ENCODE data around the gene ZFAND3.
"Not testable (repeated sequence)": the region's sequence is repeated elsewhere in the genome, so short reads cannot be mapped to it uniquely, and the experiment has no call there.

Gene ZFAND3

GRCh38 chr6:38030380-38030779 is 210.9 kb downstream of the ZFAND3 start:
- TF ChIP-seq POLR2A (IDR thresholded peaks at IDR 0.05; ENCODE audit: low read depth, low read length) (no peak), TAF1 (IDR thresholded peaks at IDR 0.05; ENCODE audit: borderline replicate concordance, low read depth, low read length) (no peak), POLR2AphosphoS5 (IDR thresholded peaks at IDR 0.05; ENCODE audit: low read depth, low read length) (no peak)
- DNase-seq (ENCODE audit: insufficient read length), result no peak
- no peak for FAIRE-seq

- DNase-seq (ENCODE audit: insufficient read length) (no peak), FAIRE-seq (peak; percentile 51)
- TF ChIP-seq POLR2AphosphoS5 (IDR thresholded peaks at IDR 0.05; ENCODE audit: low read depth, low read length) (no peak), POLR2A (IDR thresholded peaks at IDR 0.05; ENCODE audit: low read depth, low read length) (no peak), TAF1 (IDR thresholded peaks at IDR 0.05; ENCODE audit: borderline replicate concordance, low read depth, low read length) (no peak)
Measured at GRCh38 chr6:38032797-38033196, 213.3 kb downstream of the ZFAND3 start.

GRCh38 chr6:38033442-38033982 is 214.0 kb downstream of the ZFAND3 start:
- TF ChIP-seq POLR2AphosphoS5 (IDR thresholded peaks at IDR 0.05; ENCODE audit: low read depth, low read length) (no peak), TAF1 (IDR thresholded peaks at IDR 0.05; ENCODE audit: borderline replicate concordance, low read depth, low read length) (no peak), POLR2A (IDR thresholded peaks at IDR 0.05; ENCODE audit: low read depth, low read length) (no peak)
- FAIRE-seq (peak; percentile 63), DNase-seq (ENCODE audit: insufficient read length) (no peak)

GRCh38 chr6:38034274-38034914 is 214.9 kb downstream of the ZFAND3 start:
- TF ChIP-seq POLR2A (IDR thresholded peaks at IDR 0.05; ENCODE audit: low read depth, low read length) (no peak), POLR2AphosphoS5 (IDR thresholded peaks at IDR 0.05; ENCODE audit: low read depth, low read length) (no peak), TAF1 (IDR thresholded peaks at IDR 0.05; ENCODE audit: borderline replicate concordance, low read depth, low read length) (no peak)
- FAIRE-seq (no peak), DNase-seq (ENCODE audit: insufficient read length) (no peak)

GRCh38 chr6:38035478-38035877 is 216.0 kb downstream of the ZFAND3 start:
- DNase-seq (ENCODE audit: insufficient read length) (no peak), FAIRE-seq (no peak)
- TF ChIP-seq POLR2A (IDR thresholded peaks at IDR 0.05; ENCODE audit: low read depth, low read length) (no peak), TAF1 (IDR thresholded peaks at IDR 0.05; ENCODE audit: borderline replicate concordance, low read depth, low read length) (no peak), POLR2AphosphoS5 (IDR thresholded peaks at IDR 0.05; ENCODE audit: low read depth, low read length) (no peak)

- FAIRE-seq (no peak), DNase-seq (ENCODE audit: insufficient read length) (no peak)
- no peak for TF ChIP-seq TAF1 (IDR thresholded peaks at IDR 0.05; ENCODE audit: borderline replicate concordance, low read depth, low read length)
- no peak for TF ChIP-seq POLR2A (IDR thresholded peaks at IDR 0.05; ENCODE audit: low read depth, low read length)
- TF ChIP-seq POLR2AphosphoS5 (IDR thresholded peaks at IDR 0.05; ENCODE audit: low read depth, low read length), result no peak
Measured at GRCh38 chr6:38039502-38039901, 220.0 kb downstream of the ZFAND3 start.

- DNase-seq (ENCODE audit: insufficient read length) (no peak), FAIRE-seq (no peak)
- TF ChIP-seq TAF1 (IDR thresholded peaks at IDR 0.05; ENCODE audit: borderline replicate concordance, low read depth, low read length), result no peak
- no peak for TF ChIP-seq POLR2AphosphoS5 (IDR thresholded peaks at IDR 0.05; ENCODE audit: low read depth, low read length)
- no peak for TF ChIP-seq POLR2A (IDR thresholded peaks at IDR 0.05; ENCODE audit: low read depth, low read length)
Measured at GRCh38 chr6:38040254-38040653, 220.7 kb downstream of the ZFAND3 start.

- FAIRE-seq (no peak), DNase-seq (ENCODE audit: insufficient read length) (no peak)
Measured at GRCh38 chr6:38043259-38043753, 223.8 kb downstream of the ZFAND3 start.

GRCh38 chr6:38045701-38046305 is 226.3 kb downstream of the ZFAND3 start:
- FAIRE-seq, result no peak
- no peak for DNase-seq (ENCODE audit: insufficient read length)
- no peak for TF ChIP-seq POLR2AphosphoS5 (IDR thresholded peaks at IDR 0.05; ENCODE audit: low read depth, low read length)
- TF ChIP-seq TAF1 (IDR thresholded peaks at IDR 0.05; ENCODE audit: borderline replicate concordance, low read depth, low read length), result no peak
- TF ChIP-seq POLR2A (IDR thresholded peaks at IDR 0.05; ENCODE audit: low read depth, low read length), result no peak

More at GRCh38 chr6:38043259-38043753, 223.8 kb downstream of the ZFAND3 start:
- TF ChIP-seq POLR2AphosphoS5 (IDR thresholded peaks at IDR 0.05; ENCODE audit: low read depth, low read length), result no peak
- TF ChIP-seq TAF1 (IDR thresholded peaks at IDR 0.05; ENCODE audit: borderline replicate concordance, low read depth, low read length), result no peak
- TF ChIP-seq POLR2A (IDR thresholded peaks at IDR 0.05; ENCODE audit: low read depth, low read length), result no peak

- TF ChIP-seq TAF1 (IDR thresholded peaks at IDR 0.05; ENCODE audit: borderline replicate concordance, low read depth, low read length), result no peak
- no peak for TF ChIP-seq POLR2A (IDR thresholded peaks at IDR 0.05; ENCODE audit: low read depth, low read length)
- TF ChIP-seq POLR2AphosphoS5 (IDR thresholded peaks at IDR 0.05; ENCODE audit: low read depth, low read length), result no peak
- FAIRE-seq (no peak), DNase-seq (ENCODE audit: insufficient read length) (no peak)
Measured at GRCh38 chr6:38047562-38047961, 228.0 kb downstream of the ZFAND3 start.

GRCh38 chr6:38049861-38050397 is 230.4 kb downstream of the ZFAND3 start:
- FAIRE-seq, result not testable (repeated sequence)

More at GRCh38 chr6:38049861-38050397, 230.4 kb downstream of the ZFAND3 start:
- DNase-seq (ENCODE audit: insufficient read length), result not testable (repeated sequence)
